Stimulated activated CD8-positive, alpha-beta memory T cell treated with anti-CD3 and anti-CD28 coated beads, Interleukin-15, amount 100 ng/mL, for 1 hour (primary cell): Measurements from ENCODE around the gene DGKI.

Source experiments
- DNase-seq: peaks from one replicate; pipeline ENCODE4 v3.0.0-alpha.2; 2020; ENCODE audit warnings: low read depth

Gene DGKI

GRCh38 chr7:137535579-137535978, 311.2 kb downstream of the DGKI start:
- no peak for DNase-seq

GRCh38 chr7:137531671-137532070, 315.1 kb downstream of the DGKI start:
- DNase-seq: no peak

DNA sequence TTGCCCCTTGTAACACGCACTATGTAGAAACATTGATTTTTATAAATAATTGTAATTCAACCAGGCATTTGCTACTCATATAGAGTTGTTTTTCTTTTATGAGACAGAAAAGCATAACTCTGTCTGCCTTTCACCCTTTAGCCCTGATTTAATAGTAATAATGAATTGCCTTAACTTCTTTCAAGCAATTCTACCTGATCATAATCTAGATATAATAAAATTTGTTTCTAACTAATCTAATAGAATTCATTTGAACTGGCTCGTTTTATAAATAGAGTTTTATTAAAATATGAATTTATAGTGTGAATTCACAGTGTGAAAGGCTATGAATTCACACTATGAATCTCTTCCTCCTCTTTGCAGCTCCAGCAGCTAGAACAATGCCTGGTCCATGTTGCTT, 319.1 kb downstream of the DGKI start:
- no peak for DNase-seq

- no peak for DNase-seq
These were observed 323.6 kb downstream of the DGKI start for GRCh38 chr7:137523171-137523570.

DNA sequence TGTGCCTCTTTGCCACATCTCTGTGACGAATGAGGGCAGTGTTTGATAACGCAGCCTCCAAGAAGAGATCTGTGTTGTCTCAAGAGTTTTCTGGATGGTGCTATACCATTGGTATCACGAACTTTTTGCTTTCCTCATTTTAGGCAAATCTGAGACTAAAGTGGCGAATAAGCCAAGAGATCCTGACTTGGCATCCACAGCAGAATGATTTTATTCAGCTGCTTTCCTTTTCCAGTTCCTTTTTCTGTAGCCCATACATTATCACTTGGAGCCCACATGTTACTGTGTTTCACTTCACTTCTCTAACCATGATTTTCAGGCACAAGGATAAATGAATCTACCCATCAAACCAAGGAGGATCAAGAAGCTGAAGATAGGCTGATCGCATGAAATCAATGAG, 325.3 kb downstream of the DGKI start:
- no peak for DNase-seq

GRCh38 chr7:137519947-137520346, 326.8 kb downstream of the DGKI start:
- DNase-seq: no peak

- no peak for DNase-seq
These were observed 327.5 kb downstream of the DGKI start for GRCh38 chr7:137519181-137519691.

- no peak for DNase-seq
These were observed 333.7 kb downstream of the DGKI start for GRCh38 chr7:137513091-137513490.

- no peak for DNase-seq
These were observed 339.7 kb downstream of the DGKI start for GRCh38 chr7:137507096-137507495.

DNA sequence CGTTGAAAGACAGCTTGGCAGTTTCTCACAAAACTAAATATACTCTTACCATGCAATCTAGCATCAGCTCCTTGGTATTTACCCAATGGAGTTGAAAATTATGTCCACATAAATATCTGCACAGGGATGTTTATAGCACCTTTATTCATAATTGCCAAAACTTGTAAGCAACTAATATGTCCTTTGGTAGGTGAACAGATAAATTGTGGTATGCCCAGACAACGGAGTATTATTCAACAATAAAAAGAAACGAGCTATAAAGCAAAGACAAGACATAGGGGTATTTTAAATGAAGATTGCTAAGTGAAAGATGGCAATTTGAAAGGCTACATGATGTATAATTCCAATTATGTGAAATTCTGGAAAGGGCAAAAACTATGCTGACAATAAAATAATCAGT, 340.7 kb downstream of the DGKI start:
- DNase-seq: no peak

DNA sequence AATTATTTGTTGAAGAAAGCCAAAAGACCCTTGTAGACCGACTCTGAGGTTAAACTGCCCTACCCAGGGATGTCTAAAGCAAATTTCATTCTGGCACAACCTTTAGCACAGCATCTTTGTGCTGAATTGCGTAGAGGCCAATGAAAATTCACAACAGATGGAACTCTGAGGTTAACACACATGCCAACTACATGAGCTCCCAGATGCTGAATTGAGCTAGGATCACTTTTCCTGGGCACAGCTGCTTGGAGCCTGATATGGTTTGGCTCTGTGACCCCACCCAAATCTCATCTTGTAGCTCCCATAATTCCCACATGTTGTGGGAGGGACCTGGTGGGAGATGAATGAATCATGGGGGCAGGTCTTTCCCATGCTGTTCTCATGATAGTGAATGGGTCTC, 345.2 kb downstream of the DGKI start:
- no peak for DNase-seq

- DNase-seq: no peak
These were observed 353.9 kb downstream of the DGKI start for GRCh38 chr7:137492889-137493288.

DNA sequence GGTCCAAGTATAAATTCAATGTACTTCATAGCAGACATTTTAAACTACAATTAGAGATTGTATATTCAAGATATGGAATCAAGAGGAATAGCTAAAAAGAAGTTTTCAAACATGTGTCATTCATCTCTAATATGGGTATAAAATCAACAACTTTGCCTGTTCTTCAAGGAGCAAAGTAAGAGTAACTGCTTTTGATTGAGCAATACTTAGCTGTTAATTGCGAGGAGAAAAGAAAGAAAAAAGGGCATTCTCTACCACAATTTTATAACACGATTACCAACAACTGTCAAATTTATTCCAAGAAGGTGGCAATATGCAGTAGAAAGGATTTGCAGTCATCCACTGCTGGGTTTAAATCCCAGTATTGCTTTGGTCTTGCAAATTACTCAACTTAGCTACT, 356.9 kb downstream of the DGKI start:
- DNase-seq: no peak

GRCh38 chr7:137488038-137488437, 358.7 kb downstream of the DGKI start:
- no peak for DNase-seq

DNA sequence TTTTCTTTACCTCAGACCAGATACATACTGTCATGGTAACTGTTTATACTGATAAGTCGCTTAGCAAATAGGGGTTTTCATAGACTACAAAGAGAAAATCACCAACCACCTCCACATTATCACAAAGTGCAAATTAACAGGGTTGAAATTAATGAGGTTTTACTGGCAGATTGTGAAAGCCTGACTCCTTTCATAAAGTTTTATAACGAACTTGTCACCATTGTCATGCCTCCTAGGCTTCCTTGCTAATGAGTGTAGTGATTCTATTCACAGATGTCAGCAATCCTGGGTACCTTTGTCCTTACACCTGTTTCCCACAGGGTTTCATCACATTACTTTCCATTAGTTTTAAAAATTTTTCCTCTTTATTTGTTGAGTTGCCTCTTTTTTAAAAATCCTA, 361.0 kb downstream of the DGKI start:
- DNase-seq: no peak

DNA sequence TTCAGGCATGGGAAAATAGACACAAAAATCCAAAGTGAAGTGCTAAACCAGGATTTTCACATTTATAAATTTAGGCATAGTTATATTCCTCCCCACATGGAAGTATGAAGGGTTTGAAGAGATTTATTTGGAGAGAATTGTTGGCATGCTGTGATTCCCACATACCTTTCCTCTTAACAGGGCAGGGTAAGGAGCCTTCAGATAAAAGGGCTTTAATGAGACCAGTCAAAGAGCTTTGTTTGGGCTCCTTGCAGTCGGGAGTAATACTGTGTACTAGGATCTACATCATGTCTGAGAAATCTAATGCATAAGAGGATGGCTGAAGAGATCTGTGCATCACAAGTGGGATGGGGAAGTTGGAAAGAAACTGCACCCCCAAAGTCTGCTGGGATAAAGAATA, 362.4 kb downstream of the DGKI start:
- no peak for DNase-seq

DNA sequence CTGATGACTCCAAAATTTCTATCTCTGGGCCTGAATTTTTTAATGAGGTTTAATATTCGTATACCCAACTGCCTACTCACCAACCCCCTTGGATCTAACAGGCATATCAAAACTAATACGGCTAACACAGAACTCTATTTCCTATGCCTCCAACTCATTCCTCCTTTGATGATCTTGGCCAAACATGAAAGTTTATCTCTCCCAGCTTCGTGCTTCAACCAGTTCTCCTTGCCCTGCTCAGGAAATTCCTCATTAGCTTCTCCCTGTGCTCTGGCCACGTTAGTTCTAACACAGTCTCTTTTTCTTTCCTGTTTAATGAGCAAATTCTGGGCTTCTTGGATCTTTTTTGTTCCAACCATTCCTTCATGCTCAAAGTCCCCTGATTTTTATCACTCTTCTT, 364.3 kb downstream of the DGKI start:
- no peak for DNase-seq

DNA sequence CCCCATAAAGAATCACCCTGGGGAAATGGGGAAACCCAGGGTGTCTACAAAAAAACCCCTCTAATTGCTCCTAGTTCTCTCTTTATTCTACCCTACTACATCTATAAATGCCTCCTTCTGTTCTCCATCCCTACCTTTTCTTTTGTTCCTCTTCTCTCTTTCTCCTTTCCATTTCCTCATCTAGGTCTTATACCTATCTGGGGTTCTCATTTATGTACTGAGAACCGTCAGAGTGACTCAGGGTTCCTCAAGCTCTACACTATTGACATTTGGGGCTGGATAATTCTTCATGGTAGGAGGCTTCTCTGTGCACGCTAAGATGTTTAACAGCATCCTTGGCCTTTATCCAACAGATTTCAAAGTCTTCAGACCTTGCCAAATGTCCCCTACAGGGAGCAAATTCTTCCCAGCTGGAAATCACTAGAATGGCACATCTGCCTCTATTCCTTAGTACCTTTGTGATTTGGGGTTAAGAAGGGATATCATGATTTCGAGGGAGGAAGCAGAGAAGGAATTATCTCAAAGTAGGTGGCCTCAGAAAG, 365.9 kb downstream of the DGKI start:
- no peak for DNase-seq

DNA sequence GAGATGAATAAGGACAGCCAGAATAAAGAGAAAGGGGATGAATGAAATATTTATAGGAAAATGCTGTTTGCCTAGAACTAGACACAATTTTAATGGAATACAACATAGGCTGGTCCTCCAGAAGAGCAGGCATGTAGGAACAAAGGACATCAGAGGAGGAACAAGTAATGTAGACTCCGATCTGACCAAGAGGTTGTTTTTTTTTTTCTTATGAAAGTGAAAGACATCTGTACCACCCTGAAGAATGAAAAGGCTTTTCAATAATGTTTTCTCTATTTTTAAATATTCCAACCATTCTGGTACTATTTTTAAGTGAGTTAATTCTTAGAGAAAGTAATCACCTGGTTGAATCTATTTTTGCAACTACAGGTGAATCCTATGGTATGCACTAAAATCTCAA, 366.4 kb downstream of the DGKI start:
- no peak for DNase-seq

GRCh38 chr7:137476937-137477336, 369.8 kb downstream of the DGKI start:
- DNase-seq: no peak

- DNase-seq: no peak
These were observed 370.8 kb downstream of the DGKI start for GRCh38 chr7:137475966-137476365.

GRCh38 chr7:137474540-137475026, 372.2 kb downstream of the DGKI start:
- no peak for DNase-seq

DNA sequence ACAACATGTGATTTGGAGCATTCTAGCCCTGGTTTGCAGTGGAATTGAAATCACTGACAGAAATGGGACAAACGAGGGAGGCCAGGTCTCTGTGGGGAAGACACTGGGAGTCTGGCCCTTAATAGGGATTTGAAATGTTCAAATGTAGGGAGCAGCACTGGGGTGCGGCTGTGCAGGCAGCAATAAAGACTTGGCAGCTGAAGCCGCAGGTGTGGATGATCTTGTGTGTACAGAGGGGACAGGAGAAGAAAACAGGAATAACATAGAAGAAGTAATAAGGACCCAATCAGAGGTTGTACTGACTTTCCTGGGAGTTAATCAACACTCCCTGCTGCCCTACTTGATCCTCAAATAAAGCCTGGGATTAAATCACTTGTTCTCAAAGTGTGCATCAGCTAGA, 375.6 kb downstream of the DGKI start:
- DNase-seq: no peak

DNA sequence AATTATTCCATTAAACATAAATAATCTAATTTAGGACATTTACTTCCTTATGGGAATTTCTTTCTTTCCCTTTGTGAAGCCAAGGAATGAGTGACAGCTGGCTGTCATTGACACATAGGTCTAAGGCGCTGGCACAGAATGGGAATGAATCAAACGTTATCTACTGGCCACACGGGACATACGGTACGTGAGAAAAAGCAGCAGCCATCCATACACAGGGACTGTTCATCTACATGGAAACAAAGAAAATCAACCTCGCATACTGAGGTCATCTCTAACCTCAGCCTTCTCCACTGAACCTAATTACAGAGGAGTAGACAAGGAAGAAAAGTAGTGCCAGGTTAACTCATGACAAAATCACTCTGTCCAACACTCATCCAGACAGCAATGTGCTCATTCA, 376.9 kb downstream of the DGKI start:
- no peak for DNase-seq
